PFSK-1 (cell line): Measurements from ENCODE around the gene DNAI4. TPM values are rescaled to one million over a fixed set of nuclear protein-coding genes. Genes with fewer than 3 reads are reported as not detected.

ENCODE experiments used
- FOXP2 ChIP-seq: optimal IDR thresholded peaks from 2 replicates; pipeline ENCODE3; 2011; ENCODE audit warnings: borderline replicate concordance, control low read depth, inconsistent platforms; ENCODE audit not compliant: insufficient read depth; ENCODE audit errors: extremely low read length, extremely low read depth
- POLR2AphosphoS5 ChIP-seq: IDR thresholded peaks from 2 replicates; pipeline ENCODE4 v1.6.1; 2012; ENCODE audit warnings: low read depth, mild to moderate bottlenecking, control low read depth, low read length, moderate library complexity
- REST ChIP-seq, 2 experiments: IDR thresholded peaks; 2 replicates each; pipeline versions ENCODE4 v1.6.1 to v1.8.0; 2011 to 2012; ENCODE audit warnings: low read depth in 2 of 2, low read length in 2 of 2, control low read depth in 1 of 2, inconsistent platforms in 1 of 2, mild to moderate bottlenecking in 1 of 2, moderate library complexity in 1 of 2; ENCODE audit not compliant: insufficient read depth in 1 of 2
- SIN3A ChIP-seq: IDR thresholded peaks from 2 replicates; pipeline ENCODE4 v1.6.1; 2012; ENCODE audit warnings: mild to moderate bottlenecking, low read length, moderate library complexity, borderline replicate concordance; ENCODE audit not compliant: insufficient read depth
- TAF1 ChIP-seq: IDR thresholded peaks from 2 replicates; pipeline ENCODE4 v1.6.1; 2012; ENCODE audit warnings: low read length, control low read depth, borderline replicate concordance; ENCODE audit not compliant: insufficient read depth
- polyA plus RNA-seq: library from polyadenylated mRNA; unstranded; fragments of >200 nt; gene quantifications from one replicate; pipeline ENCODE4 v1.2.1, GENCODE V29; 2012; ENCODE audit warnings: low read depth, missing spikeins; ENCODE audit not compliant: insufficient read length

Gene DNAI4
- polyA plus RNA-seq, result 0.16 TPM

GRCh38 chr1:66924756-66925557, at the start of gene DNAI4, which contains the start of gene MIER1:
DNAI4 (minus strand) TSS chr1:66924856; CDS start chr1:66924831, 25 bp downstream.
MIER1 (plus strand) TSS chr1:66924990; CDS start chr1:66925029, 39 bp downstream.
- TF ChIP-seq REST (IDR thresholded peaks at IDR 0.05; ENCODE audit: insufficient read depth in 1 of 2, low read depth in 2 of 2, low read length in 2 of 2) (no peak), SIN3A (peak; percentile 78; the same call in 1 of the 2 replicates), FOXP2 (peak; percentile 42), POLR2AphosphoS5 (peak; percentile 90), TAF1 (peak; percentile 37; the same call in 1 of the 2 replicates)

DNA sequence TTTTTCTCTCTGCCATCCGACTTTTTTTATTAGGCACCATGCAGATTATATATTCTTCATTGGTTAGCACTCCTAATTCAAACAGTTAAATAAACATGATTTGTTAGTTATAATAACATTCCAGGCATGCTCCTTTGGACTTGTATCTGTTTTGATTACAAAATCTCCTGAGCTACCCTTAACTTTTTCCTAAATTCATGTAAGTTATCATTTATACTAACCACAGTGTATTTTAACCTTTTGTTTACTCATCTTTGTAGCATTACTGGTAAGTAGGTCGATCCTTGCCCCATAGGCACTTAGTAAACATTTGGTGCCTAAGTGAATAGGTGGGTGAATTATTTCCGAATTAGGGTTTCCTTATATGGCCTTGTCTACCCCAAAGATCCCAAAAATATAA, 43.9 kb upstream of the DNAI4 start:
- TF ChIP-seq TAF1, result no peak
- no peak for TF ChIP-seq POLR2AphosphoS5
- no peak for TF ChIP-seq SIN3A
- TF ChIP-seq FOXP2, result no peak
- TF ChIP-seq REST (IDR thresholded peaks at IDR 0.05; ENCODE audit: insufficient read depth in 1 of 2, low read depth in 2 of 2, low read length in 2 of 2), result no peak

GRCh38 chr1:66957938-66958337, 33.3 kb upstream of the DNAI4 start:
- TF ChIP-seq FOXP2 (no peak), POLR2AphosphoS5 (no peak), REST (IDR thresholded peaks at IDR 0.05; ENCODE audit: insufficient read depth in 1 of 2, low read depth in 2 of 2, low read length in 2 of 2) (no peak), TAF1 (no peak), SIN3A (no peak)

DNA sequence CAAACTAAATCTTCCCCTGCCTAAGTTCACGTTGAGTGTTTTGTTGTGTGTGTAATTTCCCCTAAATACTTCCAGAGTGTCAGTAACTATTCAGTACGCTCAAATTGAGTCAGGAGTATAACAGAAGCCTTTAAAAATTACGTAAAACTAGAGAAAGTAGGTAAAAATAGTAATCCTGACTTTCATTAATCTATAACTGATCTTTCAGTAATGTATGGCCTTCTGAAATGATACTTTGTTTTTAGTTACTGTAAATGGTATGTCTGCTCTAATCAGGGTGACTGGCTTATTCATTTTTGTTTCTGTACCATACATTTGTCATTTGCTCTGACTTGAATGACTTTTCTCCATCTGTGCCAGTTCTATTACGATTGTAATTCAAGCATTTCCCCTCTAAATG, 29.6 kb upstream of the DNAI4 start:
- TF ChIP-seq SIN3A (no peak), FOXP2 (no peak), POLR2AphosphoS5 (no peak), TAF1 (no peak), REST (IDR thresholded peaks at IDR 0.05; ENCODE audit: insufficient read depth in 1 of 2, low read depth in 2 of 2, low read length in 2 of 2) (no peak)
